ENCODE measurements around the gene NRTN.
"Not testable (repeated sequence)": the region's sequence is repeated elsewhere in the genome, so short reads cannot be mapped to it uniquely, and the experiment has no call there.

NRTN gene

GRCh38 chr19:5839065-5840017 is 34.5 kb downstream of the NRTN start, which contains the start of gene FUT6:
FUT6 (minus strand) TSS chr19:5839702; CDS start chr19:5832567, 7,135 bp downstream.
- DNase-seq = peak; percentile 57

DNA sequence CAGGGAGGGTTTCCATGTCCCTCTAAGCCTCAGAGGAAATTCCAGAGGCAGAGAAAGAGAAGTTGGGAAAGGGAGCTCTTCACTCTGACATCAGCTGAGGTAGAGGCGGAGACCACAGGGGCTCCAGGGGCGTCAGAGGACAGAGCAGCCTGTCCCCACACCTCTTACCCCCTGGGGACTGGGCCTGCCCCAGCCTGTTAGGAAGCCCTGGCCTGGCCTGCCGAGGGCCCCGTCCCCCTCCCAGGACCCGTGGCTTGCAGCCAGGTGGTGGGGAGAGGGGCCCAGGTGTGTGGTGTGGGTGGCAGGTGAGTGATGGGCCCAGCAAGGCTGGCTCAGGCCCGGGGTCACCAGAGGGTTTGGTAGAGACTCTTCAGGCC is 36.9 kb downstream of the NRTN start:
- DNase-seq = not testable (repeated sequence)

DNA sequence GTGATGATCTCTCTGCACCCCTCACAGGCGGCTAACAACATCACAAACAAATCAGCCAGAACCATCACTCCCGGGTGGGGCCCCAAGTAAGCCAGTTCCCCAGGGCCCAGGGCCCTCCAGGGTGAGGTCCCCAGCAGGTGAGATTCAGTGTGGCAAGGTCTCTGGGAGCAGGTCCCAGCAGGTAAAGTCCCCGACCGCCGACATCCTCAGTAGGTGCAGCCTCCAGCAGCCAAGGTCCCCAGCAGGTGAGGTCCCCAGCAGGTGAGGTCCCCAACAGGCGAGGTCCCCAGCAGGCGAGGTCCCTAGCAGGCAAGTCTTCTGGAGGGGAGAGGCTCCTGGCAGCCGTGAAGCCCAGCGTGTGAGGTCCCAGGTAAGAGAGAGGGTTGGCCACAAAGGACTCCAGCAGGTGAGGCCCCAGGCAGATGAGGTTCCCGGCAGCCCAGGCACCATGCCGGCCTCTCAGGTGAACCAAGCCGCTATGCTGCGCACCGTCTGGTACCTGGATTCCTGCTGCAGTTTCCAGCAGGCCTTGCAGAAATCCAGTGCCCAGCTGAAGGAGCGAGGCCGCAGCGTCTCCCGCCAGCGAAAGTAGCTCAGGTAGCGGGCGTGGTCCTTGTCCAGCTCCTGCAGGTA is 38.5 kb downstream of the NRTN start:
- no peak for DNase-seq

- no peak for DNase-seq
Measured at GRCh38 chr19:5844456-5845433, 39.9 kb downstream of the NRTN start.

DNA sequence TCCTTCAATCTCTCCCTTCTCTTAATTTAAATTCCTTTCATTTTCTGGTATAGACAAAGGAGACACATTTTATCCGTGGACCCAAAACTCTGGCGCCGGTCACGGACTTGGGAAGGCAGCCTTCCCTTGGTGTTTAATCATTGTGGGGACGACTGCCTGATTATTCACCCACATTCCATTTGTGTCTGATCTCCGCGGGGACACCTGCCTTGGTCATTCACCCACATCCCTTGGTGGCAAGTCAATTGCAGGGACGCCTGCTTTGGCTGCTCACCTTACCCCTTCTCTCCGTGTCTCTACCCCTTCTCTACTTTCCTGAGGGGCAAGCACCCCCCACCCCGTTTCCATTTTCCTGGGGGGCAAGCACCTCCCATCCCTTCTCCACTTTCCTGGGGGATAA is 43.0 kb downstream of the NRTN start:
- DNase-seq = not testable (repeated sequence)

DNA sequence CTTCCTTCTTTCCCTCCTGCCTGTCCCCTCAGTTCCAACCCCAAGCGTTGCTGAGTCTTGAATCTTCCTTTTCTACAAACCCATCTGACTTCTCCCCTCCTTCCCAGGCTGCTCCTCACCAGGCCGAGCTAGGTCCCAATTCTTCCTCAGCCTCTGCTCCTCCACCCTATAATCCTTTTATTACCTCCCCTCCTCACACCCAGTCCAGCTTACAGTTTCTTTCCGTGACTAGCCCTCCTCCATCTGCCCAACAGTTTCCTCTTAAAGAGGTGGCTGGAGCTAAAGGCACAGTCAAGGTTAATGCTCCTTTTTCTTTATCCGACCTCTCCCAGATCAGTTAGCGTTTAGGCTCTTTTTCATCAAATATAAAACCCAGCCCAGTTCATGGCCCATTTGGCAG is 43.8 kb downstream of the NRTN start:
- DNase-seq = not testable (repeated sequence)

DNA sequence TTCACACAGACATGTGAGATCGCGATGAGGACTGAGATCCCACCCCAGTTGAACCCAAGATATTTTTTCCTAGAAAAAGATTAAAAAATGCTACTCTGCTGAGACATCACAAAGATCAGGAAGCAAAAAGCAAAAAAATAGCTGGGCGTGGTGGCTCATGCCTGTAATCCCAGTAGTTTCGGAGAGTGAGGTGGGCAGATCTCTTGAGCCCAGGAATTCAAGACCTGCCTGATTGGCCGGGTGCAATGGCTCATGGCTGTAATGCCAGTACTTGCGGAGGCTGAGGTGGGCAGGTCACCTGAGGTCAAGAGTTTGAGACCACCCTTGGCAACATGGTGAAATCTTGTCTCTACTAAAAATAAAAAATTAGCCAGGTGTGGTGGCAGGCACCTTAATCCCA is 45.3 kb downstream of the NRTN start:
- DNase-seq = no peak

DNA sequence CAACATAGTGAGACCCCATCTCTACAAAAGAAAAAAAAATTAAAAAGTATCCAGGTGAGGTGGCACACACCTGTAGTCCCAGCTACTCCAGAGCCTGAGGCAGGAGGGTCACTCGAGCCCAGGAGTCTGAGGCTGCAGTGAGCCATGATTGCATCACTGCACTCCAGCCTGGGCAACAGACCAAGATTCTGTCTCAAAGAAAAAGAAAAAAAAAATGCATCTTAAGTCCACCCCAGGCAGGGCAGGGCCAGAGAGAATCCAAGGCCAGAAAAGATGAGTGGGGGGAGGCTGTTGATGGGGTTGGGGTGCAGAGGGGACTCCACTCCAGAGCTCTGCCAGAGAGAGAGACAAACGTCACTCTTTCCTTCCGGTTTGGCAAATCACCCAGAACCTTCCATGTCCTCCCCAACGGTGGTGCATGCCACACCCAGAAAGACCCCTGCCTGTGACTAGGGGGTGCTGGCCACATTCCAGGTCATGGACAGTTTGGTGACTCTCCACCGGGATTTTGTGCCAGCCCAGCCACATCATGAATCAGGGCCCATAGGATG is 46.0 kb downstream of the NRTN start:
- peak; percentile 28 for DNase-seq

DNA sequence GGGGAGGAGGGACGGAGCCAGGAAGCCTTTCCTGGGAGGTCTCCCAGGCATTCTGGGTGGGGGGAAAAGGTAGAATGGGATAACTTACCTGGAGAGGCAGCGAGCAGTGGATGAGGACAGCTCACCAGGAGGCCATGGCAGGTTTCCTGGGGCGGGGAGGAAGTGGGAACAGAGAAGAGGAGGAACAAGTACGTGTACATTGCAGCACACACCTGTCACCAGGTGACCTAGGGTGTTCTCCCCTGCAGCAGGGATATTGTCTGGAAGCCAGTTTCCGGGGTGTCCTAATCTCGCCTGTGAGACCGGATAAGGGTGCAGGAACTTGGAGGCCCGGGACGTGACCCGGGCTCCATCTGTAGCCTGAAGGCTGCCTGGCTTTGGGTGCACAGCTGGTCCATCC is 46.4 kb downstream of the NRTN start, which contains the start of gene FUT3:
Gene FUT3, minus strand, starts transcription at position 148 of the 400 bp plus-strand sequence.
- no peak for DNase-seq

GRCh38 chr19:5854121-5854520 is 49.3 kb downstream of the NRTN start:
- not testable (repeated sequence) for DNase-seq

GRCh38 chr19:5855151-5855550 is 50.3 kb downstream of the NRTN start:
- DNase-seq = not testable (repeated sequence)

DNA sequence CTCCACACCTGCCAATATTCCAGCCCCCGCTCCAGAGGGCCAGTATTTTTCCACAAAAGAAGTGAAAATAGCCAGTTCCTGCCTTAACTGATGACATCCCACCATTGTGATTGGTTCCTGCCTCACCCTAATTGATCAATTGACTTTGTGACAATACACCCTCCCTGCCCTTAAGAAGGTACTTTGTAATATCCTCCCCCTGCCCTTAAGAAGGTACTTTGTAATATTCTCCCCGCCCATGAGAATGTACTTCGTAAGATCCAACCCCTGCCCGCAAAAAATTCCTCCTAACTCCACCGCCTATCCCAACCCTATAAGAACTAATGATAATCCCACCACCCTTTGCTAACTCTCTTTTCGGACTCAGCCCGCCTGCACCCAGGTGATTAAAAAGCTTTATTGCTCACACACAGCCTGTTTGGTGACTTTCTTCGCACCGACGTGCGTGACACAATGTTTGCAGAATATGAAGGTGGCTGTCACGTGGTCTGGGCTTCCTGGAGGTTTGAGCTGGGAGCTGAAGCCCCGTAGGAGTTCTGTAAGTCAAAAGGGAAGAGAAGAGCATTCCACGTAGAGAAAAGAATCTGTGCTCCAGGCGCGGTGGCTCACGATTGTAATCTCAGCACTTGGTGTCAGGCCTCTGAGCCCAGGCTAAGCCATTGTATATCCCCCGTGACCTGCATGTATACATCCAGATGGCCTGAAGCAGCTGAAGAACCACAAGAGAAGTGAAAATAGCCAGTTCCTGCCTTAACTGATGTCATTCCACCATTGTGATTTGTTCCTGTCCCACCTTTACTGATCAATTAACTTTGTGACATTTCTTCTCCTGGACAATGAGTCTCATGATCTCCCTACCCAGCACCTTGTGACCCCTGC is 52.6 kb downstream of the NRTN start:
- no peak for DNase-seq

DNA sequence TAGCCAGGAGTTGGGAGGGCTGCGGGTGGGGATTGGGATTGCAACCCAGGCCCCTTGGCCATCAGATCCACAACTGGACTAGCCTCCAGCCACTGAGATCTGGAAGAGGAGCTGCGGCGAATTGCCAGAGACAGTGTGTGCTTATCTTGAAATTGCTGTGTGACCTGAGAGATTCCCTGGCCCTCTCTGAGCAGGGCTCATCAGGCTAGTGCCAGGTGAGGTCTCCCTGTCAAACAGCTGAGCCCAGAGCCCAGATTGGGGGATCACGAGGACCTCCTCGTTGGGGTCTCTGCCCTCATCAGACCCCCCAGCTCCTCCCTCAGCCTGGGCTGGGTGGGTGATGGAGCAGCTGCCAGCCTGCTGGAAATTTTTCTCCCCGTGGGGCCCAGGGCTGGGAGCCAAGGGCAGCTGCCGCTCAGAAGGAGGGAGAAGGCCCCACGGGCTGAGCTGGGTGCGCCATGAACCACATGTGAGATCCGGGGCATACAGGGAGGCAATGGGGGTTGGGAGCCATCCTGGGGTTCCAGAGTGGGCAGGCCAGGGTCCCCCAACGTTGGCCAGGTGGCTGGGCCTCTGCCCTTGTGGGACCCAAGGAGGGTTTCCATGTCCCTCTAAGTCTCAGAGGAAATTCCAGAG is 58.3 kb downstream of the NRTN start:
- DNase-seq = no peak

- DNase-seq = no peak
Measured at GRCh38 chr19:5864013-5864720, 59.3 kb downstream of the NRTN start.

GRCh38 chr19:5864725-5865486 is 60.0 kb downstream of the NRTN start:
- no peak for DNase-seq

- no peak for DNase-seq
Measured at GRCh38 chr19:5865772-5866171, 60.9 kb downstream of the NRTN start.

DNA sequence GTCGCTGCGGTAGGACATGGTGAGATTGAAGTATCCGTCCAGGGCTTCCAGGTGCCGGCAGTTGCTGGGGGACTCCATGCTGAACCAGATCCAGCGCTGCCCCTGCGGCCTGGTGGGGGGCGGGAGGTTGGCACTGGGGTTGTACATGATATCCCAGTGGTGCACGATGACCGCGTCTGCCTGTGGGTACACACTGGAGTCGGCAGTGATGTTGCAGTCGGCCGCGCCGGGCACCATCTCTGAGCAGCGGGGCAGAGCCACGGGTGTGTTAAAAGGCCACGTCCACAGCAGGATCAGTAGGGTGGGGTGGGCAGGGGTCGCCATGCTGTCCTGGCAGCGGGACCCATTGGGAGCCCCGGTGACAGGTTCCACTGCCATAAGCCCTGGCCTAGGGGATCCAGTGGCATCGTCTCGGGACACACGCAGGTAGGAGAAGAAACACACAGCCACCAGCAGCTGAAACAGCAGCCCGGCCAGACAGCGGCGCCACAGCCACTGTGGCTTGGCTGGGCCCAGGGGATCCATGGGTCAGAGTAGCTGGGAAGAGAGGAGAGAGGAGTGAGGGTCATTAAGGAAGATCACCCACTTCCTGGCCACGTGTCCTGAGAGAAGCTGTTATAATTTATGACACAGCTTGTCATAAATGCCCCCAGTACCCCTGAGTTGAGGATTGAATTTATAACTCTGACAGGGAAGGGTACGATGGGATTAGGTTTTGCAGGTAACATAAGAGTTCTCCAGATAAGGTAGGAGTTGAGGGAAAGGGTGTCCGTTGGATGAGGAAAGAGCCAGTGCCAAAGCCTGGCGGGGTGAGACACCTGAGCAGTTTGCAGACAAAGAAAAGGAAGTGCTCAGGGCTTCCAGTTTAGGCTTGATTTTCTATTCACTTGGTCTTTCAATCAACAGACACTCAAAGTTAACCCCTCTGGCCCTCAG is 62.6 kb downstream of the NRTN start:
- DNase-seq = no peak

DNA sequence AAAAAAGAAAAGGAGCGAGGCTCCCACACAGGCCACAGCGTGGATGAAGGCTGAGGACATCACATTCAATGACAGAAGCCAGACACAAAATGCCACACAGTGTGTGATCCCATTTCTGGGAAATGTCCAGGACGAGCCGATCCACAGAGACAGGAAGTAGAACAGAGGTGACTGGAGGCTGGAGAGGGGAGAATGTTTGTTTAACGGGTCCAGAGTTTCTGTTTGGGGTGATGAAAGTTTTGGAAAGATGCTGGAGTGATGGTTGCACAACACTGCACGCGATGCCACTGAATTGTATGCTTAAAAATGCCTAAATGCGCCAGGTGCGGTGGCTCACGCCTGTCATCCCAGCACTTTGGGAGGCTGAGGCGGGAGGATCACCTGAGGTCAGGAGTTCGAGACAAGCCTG is 66.1 kb downstream of the NRTN start:
- DNase-seq = no peak
